Measurements from ENCODE around the gene KCNAB2. TPM values are rescaled to one million over a fixed set of nuclear protein-coding genes. Genes with fewer than 3 reads are reported as not detected.

The KCNAB2 gene
- total RNA-seq, 2 donors from 2014 or later, result 9.3 to 14.3 TPM

DNA sequence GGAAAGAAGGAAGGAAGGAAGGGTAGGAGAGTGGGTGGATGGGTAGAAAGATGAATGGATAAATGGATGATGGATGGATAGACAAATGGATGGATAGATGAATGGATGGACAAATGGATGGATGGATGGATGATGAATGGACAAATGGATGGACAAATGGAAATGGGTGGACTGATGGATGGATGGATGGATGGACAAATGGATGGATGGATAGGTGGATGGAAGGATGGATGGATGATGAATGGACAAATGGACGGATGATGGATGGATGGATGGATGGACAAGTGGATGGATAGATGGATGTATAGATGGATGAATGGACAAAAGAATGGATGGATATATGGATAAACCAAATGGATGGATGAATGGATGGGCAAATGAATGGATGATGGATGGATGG lies 103.9 kb downstream of the KCNAB2 start:
- Histone ChIP-seq H3K36me3 (no peaks in the 10 kb centered on the region), H3K27ac (no peak overlapping the region), H3K4me3 (no peak overlapping the region), H3K4me1 (peaks cover 0 to 8% of the 10 kb centered on the region in 2 donors), H3K27me3 (peaks cover 5 to 6% of the 10 kb centered on the region in 2 donors), H3K9me3 (no peaks in the 10 kb centered on the region)
- TF ChIP-seq, protein P1, sequence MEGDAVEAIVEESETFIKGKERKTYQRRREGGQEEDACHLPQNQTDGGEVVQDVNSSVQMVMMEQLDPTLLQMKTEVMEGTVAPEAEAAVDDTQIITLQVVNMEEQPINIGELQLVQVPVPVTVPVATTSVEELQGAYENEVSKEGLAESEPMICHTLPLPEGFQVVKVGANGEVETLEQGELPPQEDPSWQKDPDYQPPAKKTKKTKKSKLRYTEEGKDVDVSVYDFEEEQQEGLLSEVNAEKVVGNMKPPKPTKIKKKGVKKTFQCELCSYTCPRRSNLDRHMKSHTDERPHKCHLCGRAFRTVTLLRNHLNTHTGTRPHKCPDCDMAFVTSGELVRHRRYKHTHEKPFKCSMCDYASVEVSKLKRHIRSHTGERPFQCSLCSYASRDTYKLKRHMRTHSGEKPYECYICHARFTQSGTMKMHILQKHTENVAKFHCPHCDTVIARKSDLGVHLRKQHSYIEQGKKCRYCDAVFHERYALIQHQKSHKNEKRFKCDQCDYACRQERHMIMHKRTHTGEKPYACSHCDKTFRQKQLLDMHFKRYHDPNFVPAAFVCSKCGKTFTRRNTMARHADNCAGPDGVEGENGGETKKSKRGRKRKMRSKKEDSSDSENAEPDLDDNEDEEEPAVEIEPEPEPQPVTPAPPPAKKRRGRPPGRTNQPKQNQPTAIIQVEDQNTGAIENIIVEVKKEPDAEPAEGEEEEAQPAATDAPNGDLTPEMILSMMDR (IDR thresholded peaks at IDR 0.05), result no peak
- no peak for DNase-seq (ENCODE audit: low spot score)

DNA sequence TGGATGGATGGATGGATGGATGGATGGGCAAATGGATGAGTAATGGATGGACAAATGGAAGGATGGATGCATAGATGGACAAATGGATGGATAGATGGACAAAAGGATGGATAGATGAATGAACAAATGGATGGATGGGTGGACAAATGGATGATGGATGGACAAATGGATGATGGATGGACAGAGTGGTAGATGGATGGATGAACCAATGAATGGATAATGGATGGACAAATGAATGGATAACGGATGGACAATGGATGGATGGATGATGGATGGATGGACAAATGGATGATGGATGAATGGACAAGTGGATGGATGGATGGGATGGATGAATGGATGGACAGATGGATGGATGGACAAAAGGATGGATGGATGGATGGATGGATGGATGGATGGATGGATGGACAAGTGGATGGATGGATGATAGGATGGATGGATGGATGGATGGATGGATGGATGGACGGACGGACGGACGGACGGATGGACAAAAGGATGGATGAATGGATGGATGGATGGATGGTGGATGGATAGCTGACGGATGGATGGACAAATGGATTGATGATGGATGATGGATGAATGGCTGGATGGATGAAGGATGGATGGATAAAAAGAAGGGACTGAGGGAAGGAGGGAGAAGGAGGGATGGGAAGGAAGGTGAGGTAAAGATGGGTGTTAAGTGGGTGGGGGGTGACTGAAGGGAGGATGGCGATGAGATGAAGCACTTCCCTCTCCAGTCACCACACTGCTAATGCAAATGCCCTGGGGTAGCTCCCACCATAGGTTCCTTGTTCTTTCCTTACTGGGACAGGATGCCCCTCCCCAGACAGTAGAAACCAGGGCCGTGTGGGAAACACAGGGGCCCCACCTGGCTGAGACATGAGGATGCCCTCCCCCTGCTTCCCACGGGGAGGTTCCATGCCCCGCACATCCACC lies 104.6 kb downstream of the KCNAB2 start:
- Histone ChIP-seq H3K4me1 (peaks cover 0 to 8% of the 10 kb centered on the region in 2 donors), H3K27me3 (peaks cover 5 to 6% of the 10 kb centered on the region in 2 donors), H3K36me3 (no peaks in the 10 kb centered on the region), H3K27ac (no peak overlapping the region), H3K9me3 (no peaks in the 10 kb centered on the region), H3K4me3 (no peak overlapping the region)
- DNase-seq (ENCODE audit: low spot score), result no peak
- TF ChIP-seq, protein P1 (IDR thresholded peaks at IDR 0.05), result no peak

Other genes with a start within 250 kb of the KCNAB2 start
- 1 to 10 TPM; 3.0 to 4.3 TPM for gene NPHP4, start 53.5 kb upstream of the KCNAB2 start, total RNA-seq
- gene CHD5, start 134.4 kb downstream of the KCNAB2 start, total RNA-seq, result 1 to 10 TPM in 1 of 2 donors, under 1 TPM in 1; 0.07 to 2.0 TPM
- 100 to 1,000 TPM in 1 of 2 donors, 10 to 100 TPM in 1; 75.4 to 115 TPM for gene RPL22, start 153.7 kb downstream of the KCNAB2 start, total RNA-seq
- gene RNF207, start 160.2 kb downstream of the KCNAB2 start, total RNA-seq, result 10 to 100 TPM; 28.9 to 53.0 TPM
- gene ICMT, start 190.1 kb downstream of the KCNAB2 start, total RNA-seq, result 10 to 100 TPM; 71.4 to 74.4 TPM
- gene HES3, start 198.3 kb downstream of the KCNAB2 start, total RNA-seq, result not detected
- 10 to 100 TPM in 1 of 2 donors, 1 to 10 TPM in 1; 7.6 to 17.4 TPM for gene GPR153, start 215.2 kb downstream of the KCNAB2 start, total RNA-seq